GM13976 (cell line): ENCODE measurements around the gene VPS51.

ENCODE experiments used
- DNase-seq: peaks from one replicate; pipeline ENCODE4 v3.0.0; 2012; ENCODE audit warnings: low spot score
- CTCF ChIP-seq: IDR thresholded peaks from 2 replicates; pipeline ENCODE4 v1.5.1; 2012; ENCODE audit warnings: borderline replicate concordance, mild to moderate bottlenecking; ENCODE audit not compliant: insufficient read depth; ENCODE audit errors: extremely low read depth, missing control alignments, control extremely low read depth
- in situ Hi-C: fragments of 300-500 bp; cut with MboI; formaldehyde crosslinking; loops from one replicate; pipeline ENCODE4 v1.12.0; 2022; ENCODE audit warnings: low sequenced_read_pairs, mixed read lengths, inconsistent platforms; ENCODE audit not compliant: unreplicated experiment

Gene VPS51

DNA sequence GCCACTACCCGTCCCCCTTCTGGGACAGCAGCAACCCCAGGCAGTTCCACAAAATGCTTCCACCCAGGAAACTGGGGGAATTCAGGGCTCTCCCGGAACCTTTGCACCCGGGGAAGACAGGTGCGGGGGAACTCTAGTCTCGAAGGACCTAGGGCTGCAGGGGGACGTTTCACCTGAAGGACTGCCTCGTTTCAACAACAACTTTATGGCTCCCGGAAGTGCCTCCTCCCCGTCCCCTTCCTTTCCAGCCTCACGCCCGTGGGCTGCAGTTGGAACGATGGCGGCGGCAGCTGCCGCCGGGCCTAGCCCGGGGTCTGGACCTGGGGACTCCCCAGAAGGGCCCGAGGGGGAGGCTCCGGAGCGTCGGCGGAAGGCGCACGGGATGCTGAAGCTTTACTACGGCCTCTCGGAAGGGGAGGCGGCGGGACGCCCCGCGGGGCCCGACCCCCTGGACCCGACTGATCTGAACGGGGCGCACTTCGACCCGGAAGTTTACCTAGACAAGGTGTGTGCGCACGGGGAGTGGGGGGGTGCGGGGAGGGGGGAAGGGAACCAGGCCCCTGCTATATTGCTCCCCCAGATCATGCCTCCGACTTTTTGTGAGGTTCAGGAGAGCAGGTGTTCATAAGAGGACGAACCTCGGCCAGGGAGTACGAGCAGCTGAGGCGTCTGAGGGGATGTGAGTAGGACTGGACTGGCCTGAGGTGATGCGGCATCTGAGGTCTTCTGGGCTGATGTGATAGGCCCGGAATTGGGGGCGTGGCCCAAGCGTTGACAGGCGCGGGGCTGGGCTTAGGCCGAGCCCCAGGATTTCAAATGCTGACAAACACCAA, at the start of gene VPS51:
TSS of gene VPS51 (plus strand) at position 241 of the 833 bp plus-strand sequence. CDS start at position 278, 37 bp downstream.
- DNase-seq, result peak; percentile 94
- TF ChIP-seq CTCF, result no peak
- in situ Hi-C loops, result no loop called here

DNA sequence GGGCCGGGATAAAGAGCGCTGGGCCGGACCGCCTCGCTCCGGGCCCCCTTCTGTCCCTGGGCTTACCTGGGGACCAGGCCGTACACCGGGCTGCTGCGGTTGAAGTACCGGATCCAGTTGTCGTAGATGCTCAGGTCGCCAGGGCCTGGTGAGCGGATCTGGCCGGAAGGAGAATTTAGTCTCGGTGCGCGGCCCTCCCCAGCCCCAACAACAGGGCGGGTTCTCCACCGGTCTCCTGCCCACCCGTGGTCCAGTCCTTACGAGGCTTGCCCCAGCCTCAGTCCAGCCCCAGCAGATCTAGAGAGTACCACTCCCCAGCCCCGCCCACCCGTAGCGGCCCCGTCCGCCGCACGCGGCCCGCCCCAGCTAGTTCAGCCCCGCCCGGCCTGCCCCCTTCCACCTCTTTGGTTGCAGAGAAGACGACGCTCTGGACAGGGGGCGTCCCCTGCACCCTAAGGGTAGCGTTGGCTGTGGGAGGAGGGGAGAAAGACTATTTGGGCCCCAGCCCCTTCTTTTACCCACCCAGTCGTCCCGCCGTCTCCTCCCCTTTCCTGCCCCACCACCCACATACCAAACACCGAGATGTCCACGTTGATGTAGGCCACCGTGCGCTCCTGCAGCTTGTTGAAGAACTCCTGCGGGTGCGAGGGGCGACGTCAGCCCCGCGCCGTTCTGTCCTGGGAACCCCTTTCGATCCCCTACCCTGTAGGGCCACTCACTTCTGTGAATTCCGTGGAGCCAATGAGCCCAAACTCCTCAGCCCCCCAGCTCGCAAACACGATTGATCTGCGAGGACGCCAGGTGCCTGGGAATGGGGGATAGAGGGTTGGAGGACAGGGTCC, 48.2 kb upstream of the VPS51 start:
- in situ Hi-C loops, result no loop called here
- TF ChIP-seq CTCF, result no peak
- peak; percentile 67 for DNase-seq

DNA sequence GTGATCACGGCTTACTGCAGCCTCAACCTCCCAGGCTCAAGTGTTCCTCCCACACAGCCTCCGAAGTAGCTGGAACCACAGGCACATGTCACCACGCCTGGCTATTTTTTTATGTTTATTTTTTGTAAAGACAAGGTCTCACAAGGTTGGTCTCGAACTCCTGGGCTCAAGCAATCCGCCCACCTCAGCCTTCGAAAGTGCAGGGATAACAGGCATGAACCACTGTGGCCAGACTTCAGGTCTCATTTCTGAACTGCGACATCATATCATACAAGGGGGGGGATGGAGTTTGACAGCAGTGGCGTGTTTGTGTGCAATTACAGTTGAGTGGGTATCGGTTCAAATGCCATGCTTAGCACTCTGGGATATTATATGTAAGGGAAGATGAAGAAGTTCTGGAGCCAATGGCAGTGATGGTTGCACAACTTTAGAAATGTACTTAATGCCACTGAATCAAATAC, 44.6 kb upstream of the VPS51 start:
- no peak for DNase-seq
- no peak for TF ChIP-seq CTCF
- in situ Hi-C loops, result no loop called here

GRCh38 chr11:65053827-65054508, 42.0 kb upstream of the VPS51 start:
- in situ Hi-C loops, result no loop called here
- no peak for DNase-seq
- no peak for TF ChIP-seq CTCF

DNA sequence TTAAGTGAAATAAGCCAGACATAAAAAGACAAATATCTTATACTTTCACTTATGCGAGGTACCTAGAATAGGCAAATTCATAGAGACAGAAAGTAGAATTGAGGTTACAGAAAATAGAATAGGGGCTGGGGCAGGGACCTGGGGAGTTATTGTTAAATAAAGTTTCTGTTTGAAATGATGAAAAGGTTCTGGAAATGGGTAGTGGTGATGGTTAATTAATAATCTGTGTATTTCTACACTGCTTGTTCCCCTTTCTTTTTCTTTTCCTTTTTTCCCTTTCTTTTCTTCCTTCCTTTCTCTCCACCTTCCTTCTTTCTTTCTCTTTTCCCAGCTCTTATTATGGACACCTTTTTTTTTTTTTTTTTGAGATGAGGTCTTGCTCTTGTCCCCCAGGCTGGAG, 40.5 kb upstream of the VPS51 start:
- in situ Hi-C loops, result no loop called here
- no peak for TF ChIP-seq CTCF
- DNase-seq, result no peak

GRCh38 chr11:65056999-65057398, 39.0 kb upstream of the VPS51 start:
- in situ Hi-C loops, result no loop called here
- DNase-seq, result no peak
- TF ChIP-seq CTCF, result no peak
